Keratinocyte (primary cell): ENCODE results near the gene ATP4A. TPM values are rescaled to one million over a fixed set of nuclear protein-coding genes. Genes with fewer than 3 reads are reported as not detected.

Experiments used
- DNase-seq: peaks from one replicate; pipeline ENCODE4 v3.0.0-alpha.2; 2011; ENCODE audit warnings: low read depth, missing footprints, low spot score
- FAIRE-seq: peaks from 2 replicates; lab custom pipeline; 2011; peaks lifted over from hg19 to GRCh38; lab: Jason Lieb, UNC
- H2AFZ ChIP-seq: 2 replicates; pipeline ENCODE4 v1.6.0; 2012; ENCODE audit warnings: low read length, control low read depth, inconsistent platforms; ENCODE audit not compliant: control insufficient read depth
- H3K27ac ChIP-seq: 2 replicates; pipeline ENCODE4 v1.5.1; 2011; ENCODE audit warnings: low read length; ENCODE audit not compliant: control insufficient read depth, insufficient read depth
- H3K27me3 ChIP-seq: 3 replicates; pipeline ENCODE4 v1.6.0; 2011; ENCODE audit warnings: low read length; ENCODE audit not compliant: control insufficient read depth, insufficient read depth; ENCODE audit errors: extremely low read depth
- H3K36me3 ChIP-seq, 2 experiments: 2 replicates in 1 of 2; 3 replicates in 1 of 2; pipeline ENCODE4 v1.5.1; 2011; ENCODE audit warnings: low read length in 2 of 2, mild to moderate bottlenecking in 1 of 2; ENCODE audit not compliant: control insufficient read depth in 2 of 2, insufficient read depth in 2 of 2; ENCODE audit errors: extremely low read depth in 1 of 2
- H3K4me1 ChIP-seq: 3 replicates; pipeline ENCODE4 v1.5.1; 2011; ENCODE audit warnings: low read length; ENCODE audit not compliant: control insufficient read depth, insufficient read depth; ENCODE audit errors: extremely low read depth
- H3K4me2 ChIP-seq: 3 replicates; pipeline ENCODE4 v1.6.0; 2011; ENCODE audit warnings: low read depth, low read length; ENCODE audit not compliant: control insufficient read depth, insufficient read depth; ENCODE audit errors: extremely low read depth
- H3K4me3 ChIP-seq, 3 experiments: fragments of 200-600 bp in 1 of 3; sonication (generic) in 1 of 3; 2 replicates in 2 of 3; 3 replicates in 1 of 3; pipeline ENCODE4 v1.5.1; 2011 to 2016; ENCODE audit warnings: low read length in 3 of 3, mild to moderate bottlenecking in 3 of 3, control low read depth in 2 of 3, inconsistent platforms in 1 of 3, low read depth in 1 of 3, mixed read lengths in 1 of 3, mixed run types in 1 of 3, moderate library complexity in 1 of 3; ENCODE audit not compliant: control insufficient read depth in 2 of 3, insufficient read depth in 2 of 3; ENCODE audit errors: extremely low read depth in 1 of 3
- H3K79me2 ChIP-seq: 2 replicates; pipeline ENCODE4 v1.6.0; 2012; ENCODE audit warnings: low read length; ENCODE audit not compliant: control insufficient read depth, insufficient read depth
- H3K9ac ChIP-seq: 3 replicates; pipeline ENCODE4 v1.6.0; 2011; ENCODE audit warnings: low read length; ENCODE audit not compliant: control insufficient read depth, insufficient read depth; ENCODE audit errors: extremely low read depth
- H3K9me1 ChIP-seq: 3 replicates; pipeline ENCODE4 v1.6.0; 2011; ENCODE audit warnings: low read length; ENCODE audit not compliant: control insufficient read depth, insufficient read depth; ENCODE audit errors: extremely low read depth
- H3K9me3 ChIP-seq: 2 replicates; pipeline ENCODE4 v1.5.1; 2012; ENCODE audit warnings: low read depth, low read length; ENCODE audit not compliant: control insufficient read depth
- H4K20me1 ChIP-seq: 3 replicates; pipeline ENCODE4 v1.6.0; 2011; ENCODE audit warnings: low read length; ENCODE audit not compliant: control insufficient read depth, insufficient read depth; ENCODE audit errors: extremely low read depth
- EZH2 ChIP-seq: IDR thresholded peaks from one replicate; pipeline ENCODE4 v1.6.1; 2012; ENCODE audit warnings: inconsistent platforms, mild to moderate bottlenecking, low read length, moderate library complexity
- dilution Hi-C: fragments of 300-500 bp; cut with MboI; formaldehyde crosslinking; loops from one replicate; pipeline ENCODE4 v1.7.0; 2020; ENCODE audit warnings: low sequenced_read_pairs; ENCODE audit not compliant: extremely low pct_ligation_motif_present
- polyA plus RNA-seq, 5 experiments: library from polyadenylated mRNA; depleted of rRNA in 3 of 5; stranded (reverse) in 3 of 5; stranded (forward) in 1 of 5; unstranded in 1 of 5; fragments of >200 nt; gene quantifications; 1 replicate in 1 of 5; 2 replicates in 3 of 5; 3 replicates in 1 of 5; pipeline versions ENCODE4 v1.2.1 to v1.2.3, GENCODE V29; 2011 to 2012; ENCODE audit warnings: missing spikeins in 2 of 5, low read depth in 1 of 5, low replicate concordance in 1 of 5
- TF ChIP-seq, protein P1 (sequence below), 3 experiments: IDR thresholded peaks in 1 of 3; conservative IDR thresholded peaks in 1 of 3; optimal IDR thresholded peaks in 1 of 3; 2 replicates in 2 of 3; 3 replicates in 1 of 3; pipeline versions ENCODE3 to v1.5.1; 2011; ENCODE audit warnings: low read length in 3 of 3, mild to moderate bottlenecking in 3 of 3, moderate library complexity in 2 of 3, control low read depth in 1 of 3, inconsistent platforms in 1 of 3; ENCODE audit not compliant: insufficient read depth in 2 of 3; ENCODE audit errors: extremely low read depth in 1 of 3

Gene ATP4A
- polyA plus RNA-seq, 1 donor (not counting 4 experiments of a cell fraction or from before 2014, with no cell fraction given), result not detected

DNA sequence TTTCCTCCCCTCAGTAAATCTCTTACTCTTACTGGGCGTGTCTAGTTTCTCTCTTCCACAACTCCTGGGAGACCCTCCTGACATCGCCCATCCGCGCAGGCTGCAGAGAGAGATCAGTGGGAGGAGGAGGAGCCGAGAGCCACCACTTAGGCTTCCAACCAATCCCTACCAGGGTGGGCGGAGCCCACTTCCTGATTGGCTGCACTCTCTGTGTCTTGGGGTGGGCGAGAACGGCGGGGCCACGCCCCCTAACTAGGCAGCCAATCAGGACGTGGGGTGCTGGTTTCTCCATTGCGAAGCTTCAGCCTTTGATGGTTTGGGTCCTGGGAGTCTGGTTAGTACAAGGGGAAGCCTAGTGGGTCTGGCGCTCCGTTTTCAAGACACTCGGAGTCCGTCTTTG lies 22.4 kb upstream of the ATP4A start, which contains the start of gene PMIS2:
Gene PMIS2 (plus strand): TSS at position 326 of the 400 bp plus-strand sequence. CDS start 87 bp downstream, outside the sequence.
- Histone ChIP-seq H3K27ac (no peak within 1 kb of the TSS), H3K36me3 (no peaks in the 10 kb centered on the region), H3K4me2 (no peak within 1 kb of the TSS), H3K4me3 (no peak within 1 kb of the TSS), H3K9me3 (no peaks in the 10 kb centered on the region), H2AFZ (no peak within 1 kb of the TSS), H3K4me1 (no peaks in the 10 kb centered on the region), H4K20me1 (no peaks in the 10 kb centered on the region), H3K9me1 (no peaks in the 10 kb centered on the region), H3K9ac (no peak within 1 kb of the TSS), H3K79me2 (no peaks in the 10 kb centered on the region), H3K27me3 (no peaks in the 10 kb centered on the region)
- DNase-seq (no peak), FAIRE-seq (no peak)
- TF ChIP-seq EZH2, result no peak
- TF ChIP-seq, protein P1, sequence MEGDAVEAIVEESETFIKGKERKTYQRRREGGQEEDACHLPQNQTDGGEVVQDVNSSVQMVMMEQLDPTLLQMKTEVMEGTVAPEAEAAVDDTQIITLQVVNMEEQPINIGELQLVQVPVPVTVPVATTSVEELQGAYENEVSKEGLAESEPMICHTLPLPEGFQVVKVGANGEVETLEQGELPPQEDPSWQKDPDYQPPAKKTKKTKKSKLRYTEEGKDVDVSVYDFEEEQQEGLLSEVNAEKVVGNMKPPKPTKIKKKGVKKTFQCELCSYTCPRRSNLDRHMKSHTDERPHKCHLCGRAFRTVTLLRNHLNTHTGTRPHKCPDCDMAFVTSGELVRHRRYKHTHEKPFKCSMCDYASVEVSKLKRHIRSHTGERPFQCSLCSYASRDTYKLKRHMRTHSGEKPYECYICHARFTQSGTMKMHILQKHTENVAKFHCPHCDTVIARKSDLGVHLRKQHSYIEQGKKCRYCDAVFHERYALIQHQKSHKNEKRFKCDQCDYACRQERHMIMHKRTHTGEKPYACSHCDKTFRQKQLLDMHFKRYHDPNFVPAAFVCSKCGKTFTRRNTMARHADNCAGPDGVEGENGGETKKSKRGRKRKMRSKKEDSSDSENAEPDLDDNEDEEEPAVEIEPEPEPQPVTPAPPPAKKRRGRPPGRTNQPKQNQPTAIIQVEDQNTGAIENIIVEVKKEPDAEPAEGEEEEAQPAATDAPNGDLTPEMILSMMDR (optimal IDR thresholded peaks at IDR 0.05 in 1 of 3, IDR thresholded peaks at IDR 0.05 in 1 of 3, conservative IDR thresholded peaks at IDR 0.05 in 1 of 3; ENCODE audit: extremely low read depth in 1 of 3, insufficient read depth in 2 of 3, low read length in 3 of 3), result no peak
- dilution Hi-C loops, result no loop called here

- no peak for DNase-seq
- FAIRE-seq, result no peak
- Histone ChIP-seq H3K4me2 (no peak overlapping the region), H3K36me3 (no peaks in the 10 kb centered on the region), H3K9me3 (no peaks in the 10 kb centered on the region), H4K20me1 (no peaks in the 10 kb centered on the region), H3K27me3 (no peaks in the 10 kb centered on the region), H3K4me3 (no peak overlapping the region), H3K27ac (no peak overlapping the region), H2AFZ (no peak overlapping the region), H3K79me2 (no peaks in the 10 kb centered on the region), H3K9ac (no peak overlapping the region), H3K4me1 (no peaks in the 10 kb centered on the region), H3K9me1 (no peaks in the 10 kb centered on the region)
- TF ChIP-seq EZH2, result no peak
- TF ChIP-seq, protein P1 (optimal IDR thresholded peaks at IDR 0.05 in 1 of 3, IDR thresholded peaks at IDR 0.05 in 1 of 3, conservative IDR thresholded peaks at IDR 0.05 in 1 of 3; ENCODE audit: extremely low read depth in 1 of 3, insufficient read depth in 2 of 3, low read length in 3 of 3), result no peak
- dilution Hi-C loops, result no loop called here
These were observed 19.3 kb upstream of the ATP4A start for GRCh38 chr19:35582760-35583159.
